ENCODE measurements around the gene GTPBP6.

GTPBP6 gene

GRCh38 chrX:316351-317325, 2.0 kb downstream of the GTPBP6 start:
- Histone ChIP-seq H3K27ac (ENCODE audit: low read depth, low read length) (no peak overlapping the region), H3K4me1 (ENCODE audit: control insufficient read depth in 1 of 2, insufficient read depth in 2 of 2, low read length in 2 of 2) (peaks cover 4 to 15% of the 10 kb centered on the region in 2 donors), H3K4me3 (ENCODE audit: low read depth in 1 of 2, low read length in 2 of 2) (no peak overlapping the region)

GRCh38 chrX:314781-315595, 3.6 kb downstream of the GTPBP6 start:
- Histone ChIP-seq H3K27ac (ENCODE audit: low read depth, low read length) (no peak overlapping the region), H3K27me3 (ENCODE audit: control insufficient read depth in 1 of 2, insufficient read depth in 2 of 2, low read length in 2 of 2) (no peaks in the 10 kb centered on the region), H3K36me3 (ENCODE audit: control insufficient read depth in 1 of 2, insufficient read depth in 2 of 2, low read length in 2 of 2) (peaks cover 22 to 56% of the 10 kb centered on the region in 2 donors), H3K9me3 (ENCODE audit: control insufficient read depth in 1 of 2, low read length in 2 of 2) (no peaks in the 10 kb centered on the region), H3K4me3 (ENCODE audit: low read depth in 1 of 2, low read length in 2 of 2) (no peak overlapping the region), H3K4me1 (ENCODE audit: control insufficient read depth in 1 of 2, insufficient read depth in 2 of 2, low read length in 2 of 2) (peaks cover under 1 to 5% of the 10 kb centered on the region in 2 donors), H3K9ac (ENCODE audit: low read depth in 1 of 2, low read length in 2 of 2) (no peak overlapping the region)

More at GRCh38 chrX:316351-317325, 2.0 kb downstream of the GTPBP6 start:
- Histone ChIP-seq H3K36me3 (ENCODE audit: control insufficient read depth in 1 of 2, insufficient read depth in 2 of 2, low read length in 2 of 2) (peaks cover 12 to 43% of the 10 kb centered on the region in 2 donors), H3K27me3 (ENCODE audit: control insufficient read depth in 1 of 2, insufficient read depth in 2 of 2, low read length in 2 of 2) (peaks cover 0 to 3% of the 10 kb centered on the region in 2 donors), H3K9ac (ENCODE audit: low read depth in 1 of 2, low read length in 2 of 2) (no peak overlapping the region), H3K9me3 (ENCODE audit: control insufficient read depth in 1 of 2, low read length in 2 of 2) (no peaks in the 10 kb centered on the region)

- no peaks in the 10 kb centered on the region for H3K9me3 ChIP-seq (ENCODE audit: control insufficient read depth in 1 of 2, low read length in 2 of 2)
- no peak overlapping the region for H3K9ac ChIP-seq (ENCODE audit: low read depth in 1 of 2, low read length in 2 of 2)
- H3K27me3 ChIP-seq (ENCODE audit: control insufficient read depth in 1 of 2, insufficient read depth in 2 of 2, low read length in 2 of 2), result no peaks in the 10 kb centered on the region
- H3K36me3 ChIP-seq (ENCODE audit: control insufficient read depth in 1 of 2, insufficient read depth in 2 of 2, low read length in 2 of 2), result peaks cover 22 to 61% of the 10 kb centered on the region in 2 donors
- no peak overlapping the region for H3K4me3 ChIP-seq (ENCODE audit: low read depth in 1 of 2, low read length in 2 of 2)
- no peaks in the 10 kb centered on the region for H3K4me1 ChIP-seq (ENCODE audit: control insufficient read depth in 1 of 2, insufficient read depth in 2 of 2, low read length in 2 of 2)
- H3K27ac ChIP-seq (ENCODE audit: low read depth, low read length), result no peak overlapping the region
These were observed 4.5 kb downstream of the GTPBP6 start for GRCh38 chrX:314049-314448.

- no peak overlapping the region for H3K9ac ChIP-seq (ENCODE audit: low read depth in 1 of 2, low read length in 2 of 2)
- H3K27me3 ChIP-seq (ENCODE audit: control insufficient read depth in 1 of 2, insufficient read depth in 2 of 2, low read length in 2 of 2), result no peaks in the 10 kb centered on the region
- H3K9me3 ChIP-seq (ENCODE audit: control insufficient read depth in 1 of 2, low read length in 2 of 2), result no peaks in the 10 kb centered on the region
- H3K4me3 ChIP-seq (ENCODE audit: low read depth in 1 of 2, low read length in 2 of 2), result no peak overlapping the region
- peaks cover 22 to 64% of the 10 kb centered on the region in 2 donors for H3K36me3 ChIP-seq (ENCODE audit: control insufficient read depth in 1 of 2, insufficient read depth in 2 of 2, low read length in 2 of 2)
- no peak overlapping the region for H3K27ac ChIP-seq (ENCODE audit: low read depth, low read length)
- no peaks in the 10 kb centered on the region for H3K4me1 ChIP-seq (ENCODE audit: control insufficient read depth in 1 of 2, insufficient read depth in 2 of 2, low read length in 2 of 2)
These were observed 5.0 kb downstream of the GTPBP6 start for GRCh38 chrX:313546-313945.

- H3K27ac ChIP-seq (ENCODE audit: low read depth, low read length), result no peak overlapping the region
- H3K4me3 ChIP-seq (ENCODE audit: low read depth in 1 of 2, low read length in 2 of 2), result no peak overlapping the region
- no peaks in the 10 kb centered on the region for H3K9me3 ChIP-seq (ENCODE audit: control insufficient read depth in 1 of 2, low read length in 2 of 2)
- H3K36me3 ChIP-seq (ENCODE audit: control insufficient read depth in 1 of 2, insufficient read depth in 2 of 2, low read length in 2 of 2), result peaks cover 22 to 70% of the 10 kb centered on the region in 2 donors
- no peaks in the 10 kb centered on the region for H3K4me1 ChIP-seq (ENCODE audit: control insufficient read depth in 1 of 2, insufficient read depth in 2 of 2, low read length in 2 of 2)
- no peak overlapping the region for H3K9ac ChIP-seq (ENCODE audit: low read depth in 1 of 2, low read length in 2 of 2)
- H3K27me3 ChIP-seq (ENCODE audit: control insufficient read depth in 1 of 2, insufficient read depth in 2 of 2, low read length in 2 of 2), result no peaks in the 10 kb centered on the region
These were observed 5.8 kb downstream of the GTPBP6 start for GRCh38 chrX:312621-313331.

GRCh38 chrX:311156-312129, 7.2 kb downstream of the GTPBP6 start:
- H3K36me3 ChIP-seq (ENCODE audit: control insufficient read depth in 1 of 2, insufficient read depth in 2 of 2, low read length in 2 of 2), result peaks cover 30 to 78% of the 10 kb centered on the region in 2 donors
- H3K27me3 ChIP-seq (ENCODE audit: control insufficient read depth in 1 of 2, insufficient read depth in 2 of 2, low read length in 2 of 2), result no peaks in the 10 kb centered on the region
- H3K9ac ChIP-seq (ENCODE audit: low read depth in 1 of 2, low read length in 2 of 2), result no peak overlapping the region
- no peak overlapping the region for H3K4me3 ChIP-seq (ENCODE audit: low read depth in 1 of 2, low read length in 2 of 2)
- no peak overlapping the region for H3K27ac ChIP-seq (ENCODE audit: low read depth, low read length)
- no peaks in the 10 kb centered on the region for H3K4me1 ChIP-seq (ENCODE audit: control insufficient read depth in 1 of 2, insufficient read depth in 2 of 2, low read length in 2 of 2)
- H3K9me3 ChIP-seq (ENCODE audit: control insufficient read depth in 1 of 2, low read length in 2 of 2), result no peaks in the 10 kb centered on the region

- Histone ChIP-seq H3K9ac (ENCODE audit: low read depth in 1 of 2, low read length in 2 of 2) (no peak overlapping the region), H3K27me3 (ENCODE audit: control insufficient read depth in 1 of 2, insufficient read depth in 2 of 2, low read length in 2 of 2) (no peaks in the 10 kb centered on the region), H3K4me3 (ENCODE audit: low read depth in 1 of 2, low read length in 2 of 2) (no peak overlapping the region), H3K27ac (ENCODE audit: low read depth, low read length) (no peak overlapping the region), H3K4me1 (ENCODE audit: control insufficient read depth in 1 of 2, insufficient read depth in 2 of 2, low read length in 2 of 2) (no peaks in the 10 kb centered on the region), H3K36me3 (ENCODE audit: control insufficient read depth in 1 of 2, insufficient read depth in 2 of 2, low read length in 2 of 2) (peaks cover 30 to 82% of the 10 kb centered on the region in 2 donors), H3K9me3 (ENCODE audit: control insufficient read depth in 1 of 2, low read length in 2 of 2) (no peaks in the 10 kb centered on the region)
These were observed 7.9 kb downstream of the GTPBP6 start for GRCh38 chrX:310621-311155.

- no peaks in the 10 kb centered on the region for H3K27me3 ChIP-seq (ENCODE audit: control insufficient read depth in 1 of 2, insufficient read depth in 2 of 2, low read length in 2 of 2)
- no peak overlapping the region for H3K4me3 ChIP-seq (ENCODE audit: low read depth in 1 of 2, low read length in 2 of 2)
- no peak overlapping the region for H3K27ac ChIP-seq (ENCODE audit: low read depth, low read length)
- no peaks in the 10 kb centered on the region for H3K4me1 ChIP-seq (ENCODE audit: control insufficient read depth in 1 of 2, insufficient read depth in 2 of 2, low read length in 2 of 2)
- no peak overlapping the region for H3K9ac ChIP-seq (ENCODE audit: low read depth in 1 of 2, low read length in 2 of 2)
- H3K9me3 ChIP-seq (ENCODE audit: control insufficient read depth in 1 of 2, low read length in 2 of 2), result no peaks in the 10 kb centered on the region
- H3K36me3 ChIP-seq (ENCODE audit: control insufficient read depth in 1 of 2, insufficient read depth in 2 of 2, low read length in 2 of 2), result peaks cover 33 to 78% of the 10 kb centered on the region in 2 donors
These were observed 9.6 kb downstream of the GTPBP6 start for GRCh38 chrX:308821-309520.
